HG03196 (cell line): ENCODE data around the gene FUT3.

ENCODE experiments used
- ATAC-seq: cut with Tn5 transposase; IDR thresholded peaks from one replicate; pipeline ENCODE4 v1.9.1; 2021; ENCODE audit not compliant: unreplicated experiment

The FUT3 gene

GRCh38 chr19:5803752-5804515 lies 47.3 kb downstream of the FUT3 start:
- peak; percentile 84 for ATAC-seq

DNA sequence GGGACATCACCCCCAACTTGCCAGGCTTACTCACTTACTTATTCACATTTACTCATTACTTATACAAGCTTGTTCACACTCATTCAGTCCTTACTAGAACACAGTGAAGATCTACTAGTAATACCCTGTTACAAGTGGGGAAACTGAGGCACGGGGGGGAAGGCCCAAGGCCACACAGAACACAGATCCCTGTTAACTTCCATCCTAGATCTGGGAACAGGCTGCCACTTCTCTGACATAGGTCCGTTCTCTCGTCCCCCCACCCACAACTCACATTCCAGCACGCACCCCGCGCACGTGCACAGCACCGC lies 47.9 kb downstream of the FUT3 start:
- ATAC-seq: no peak

DNA sequence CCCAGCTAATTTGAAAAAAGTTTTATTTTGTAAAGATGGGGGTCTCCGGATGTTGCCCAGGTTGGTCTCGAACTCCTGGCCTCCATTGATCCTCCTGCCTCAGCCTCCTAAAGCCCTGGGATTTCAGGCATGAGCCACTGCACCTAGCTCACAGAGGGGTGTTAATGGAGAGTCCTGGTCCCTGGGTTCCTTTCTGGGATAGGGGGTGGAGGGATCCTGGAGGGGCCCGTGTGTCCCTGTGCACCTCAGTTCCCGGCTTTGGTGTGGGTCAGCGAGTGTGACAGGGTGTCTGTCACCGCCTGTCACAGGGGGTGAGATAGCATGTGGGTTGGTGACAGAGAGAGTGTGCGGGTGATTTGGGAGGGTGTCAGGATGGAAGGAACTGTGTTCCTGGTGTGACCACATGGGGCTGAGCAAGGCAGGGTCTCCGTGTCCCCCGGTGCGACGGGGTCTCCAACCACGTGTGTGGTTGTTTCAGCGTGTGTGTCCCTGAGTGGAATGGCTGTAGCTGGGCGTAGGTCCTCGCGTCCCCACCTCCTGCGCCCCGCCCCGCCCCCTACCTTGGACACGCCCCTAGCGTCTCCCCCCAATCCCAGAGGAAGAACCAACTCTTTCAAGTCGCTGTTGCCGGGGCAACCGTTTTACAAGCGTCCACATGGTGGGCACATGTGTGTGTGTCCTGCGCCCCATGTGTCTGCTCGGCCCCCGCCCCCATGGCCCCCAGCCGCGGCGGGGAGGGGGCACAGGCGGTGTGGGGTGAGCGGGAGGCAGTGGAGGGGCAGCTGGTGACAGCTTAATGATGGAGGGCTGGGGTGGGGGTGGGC lies 49.2 kb downstream of the FUT3 start:
- no peak for ATAC-seq

- no peak for ATAC-seq
Observed at GRCh38 chr19:5800361-5801270, 50.6 kb downstream of the FUT3 start.

GRCh38 chr19:5799247-5800241 lies 51.7 kb downstream of the FUT3 start:
- no peak for ATAC-seq

GRCh38 chr19:5798244-5798643 lies 53.0 kb downstream of the FUT3 start:
- ATAC-seq: no peak

DNA sequence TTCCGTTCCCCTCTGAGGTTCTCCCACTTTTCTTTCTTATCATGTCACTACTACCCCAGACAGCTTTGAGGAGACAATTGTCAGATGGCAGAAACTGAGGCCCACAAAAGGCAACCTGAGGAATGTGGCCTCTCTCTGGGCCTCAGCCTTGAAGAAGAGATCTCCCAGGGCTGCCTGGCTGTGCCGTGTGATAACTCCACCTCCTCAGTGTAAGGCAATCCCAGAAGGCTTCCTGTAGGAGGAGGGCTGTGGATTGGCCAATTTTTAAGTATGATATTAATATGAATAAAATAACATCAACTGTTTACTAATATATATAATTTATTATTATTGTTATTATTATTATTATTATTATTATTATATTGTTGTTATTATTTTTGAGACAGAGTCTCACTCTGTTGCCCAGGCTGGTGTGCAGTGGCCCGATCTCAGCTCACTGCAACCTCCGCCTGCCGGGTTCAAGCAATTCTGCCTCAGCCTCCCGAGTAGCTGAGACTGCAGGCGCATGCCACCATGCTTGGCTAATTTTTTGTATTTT lies 55.8 kb downstream of the FUT3 start:
- ATAC-seq: no peak

- ATAC-seq: no peak
Observed at GRCh38 chr19:5793188-5793587, 58.1 kb downstream of the FUT3 start.
